GM18951 (cell line): Measurements from ENCODE around the gene ZNF710.

Experiments used
- POLR2A ChIP-seq: IDR thresholded peaks from 4 replicates; pipeline ENCODE4 v1.6.1; 2011; ENCODE audit warnings: mild to moderate bottlenecking; ENCODE audit not compliant: insufficient read length, insufficient read depth; ENCODE audit errors: extremely low read depth
- in situ Hi-C: fragments of 300-500 bp; cut with MboI; formaldehyde crosslinking; loops from one replicate; pipeline ENCODE4 v1.12.0; 2022; ENCODE audit warnings: low sequenced_read_pairs, mixed read lengths, inconsistent platforms; ENCODE audit not compliant: unreplicated experiment

ZNF710 gene

GRCh38 chr15:89978914-89979313, 22.2 kb upstream of the ZNF710 start:
- in situ Hi-C loops: no loop called here
- TF ChIP-seq POLR2A: no peak

- in situ Hi-C loops: no loop called here
- no peak for TF ChIP-seq POLR2A
Measured at GRCh38 chr15:89980896-89981295, 20.2 kb upstream of the ZNF710 start.

DNA sequence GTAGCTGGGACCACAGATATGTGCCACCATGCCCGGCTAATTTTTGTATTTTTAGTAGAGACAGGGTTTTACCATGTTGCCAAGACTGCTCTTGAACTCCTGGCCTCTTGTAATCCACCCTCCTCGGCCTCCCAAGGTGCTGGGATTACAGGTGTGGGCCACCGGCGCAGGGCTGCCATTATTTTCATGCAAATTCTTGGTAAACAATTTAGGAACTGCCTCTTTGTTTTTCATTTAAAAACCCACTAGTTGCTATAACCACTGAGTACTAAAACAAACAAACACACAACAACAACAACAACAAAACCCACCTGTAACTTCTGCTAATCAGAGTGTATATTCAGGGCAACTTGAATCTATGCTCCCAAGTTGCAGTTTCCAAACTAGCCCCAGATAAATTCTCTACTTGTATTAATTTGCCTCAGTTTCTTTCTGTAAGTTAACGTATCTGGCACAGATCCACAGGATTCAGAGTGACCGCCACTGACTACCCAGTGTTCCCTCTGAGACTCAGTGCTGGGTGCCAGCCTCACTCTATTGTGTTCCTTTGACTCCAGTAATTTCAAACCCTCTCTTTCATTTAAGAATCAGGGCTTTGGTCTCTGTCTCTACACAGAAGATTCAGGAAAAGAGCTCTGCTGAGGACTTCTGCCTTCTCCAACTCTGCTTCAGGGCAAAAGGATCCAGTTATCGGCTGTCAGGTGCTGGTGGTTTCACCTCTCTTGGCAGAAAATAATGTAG, 18.6 kb upstream of the ZNF710 start:
- TF ChIP-seq POLR2A: no peak
- in situ Hi-C loops: no loop called here

DNA sequence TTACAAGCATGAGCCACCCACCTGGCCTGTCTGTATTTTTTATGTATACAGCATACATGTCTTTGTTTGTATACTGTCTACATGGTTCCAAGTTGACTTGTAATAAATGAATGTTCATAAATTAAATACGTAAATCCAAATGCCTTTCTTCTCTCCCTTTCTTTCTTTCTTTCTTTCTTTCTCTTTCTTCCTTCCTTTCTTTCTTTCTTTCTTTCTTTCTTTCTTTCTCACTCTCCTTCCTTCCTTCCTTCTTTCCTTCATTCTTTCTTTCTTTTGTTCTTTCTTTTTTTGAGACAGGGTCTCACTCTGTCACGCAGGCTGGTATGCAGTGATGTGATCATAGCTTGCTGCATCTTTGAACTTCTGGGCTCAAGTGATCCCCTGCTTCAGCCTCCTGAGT, 17.1 kb upstream of the ZNF710 start:
- in situ Hi-C loops: no loop called here
- TF ChIP-seq POLR2A: no peak

- in situ Hi-C loops: no loop called here
- no peak for TF ChIP-seq POLR2A
Measured at GRCh38 chr15:89984421-89985010, 16.6 kb upstream of the ZNF710 start.

DNA sequence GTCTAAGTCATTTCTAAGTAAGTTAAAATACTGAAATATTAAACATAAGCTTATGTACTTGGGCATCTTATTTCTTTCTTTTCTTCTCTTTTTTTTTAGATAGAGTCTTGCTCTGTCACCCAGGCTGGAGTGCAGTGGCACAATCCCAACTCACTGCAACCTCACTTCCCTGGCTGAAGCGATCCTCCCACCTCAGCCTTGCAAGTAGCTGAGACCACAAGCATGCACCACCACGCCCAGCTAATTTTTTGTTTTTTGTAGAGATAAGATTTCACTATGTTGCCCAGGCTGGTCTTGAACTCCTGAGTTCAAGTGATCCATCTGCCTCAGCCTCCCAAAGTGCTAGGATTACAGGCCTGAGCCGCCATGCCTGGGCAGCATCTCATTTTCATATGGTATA, 16.0 kb upstream of the ZNF710 start:
- TF ChIP-seq POLR2A: no peak
- in situ Hi-C loops: no loop called here

- in situ Hi-C loops: no loop called here
Measured at GRCh38 chr15:89991312-89991711, 9.8 kb upstream of the ZNF710 start.

GRCh38 chr15:89993349-89993748, 7.8 kb upstream of the ZNF710 start:
- TF ChIP-seq POLR2A: no peak

More at GRCh38 chr15:89991312-89991711, 9.8 kb upstream of the ZNF710 start:
- no peak for TF ChIP-seq POLR2A

DNA sequence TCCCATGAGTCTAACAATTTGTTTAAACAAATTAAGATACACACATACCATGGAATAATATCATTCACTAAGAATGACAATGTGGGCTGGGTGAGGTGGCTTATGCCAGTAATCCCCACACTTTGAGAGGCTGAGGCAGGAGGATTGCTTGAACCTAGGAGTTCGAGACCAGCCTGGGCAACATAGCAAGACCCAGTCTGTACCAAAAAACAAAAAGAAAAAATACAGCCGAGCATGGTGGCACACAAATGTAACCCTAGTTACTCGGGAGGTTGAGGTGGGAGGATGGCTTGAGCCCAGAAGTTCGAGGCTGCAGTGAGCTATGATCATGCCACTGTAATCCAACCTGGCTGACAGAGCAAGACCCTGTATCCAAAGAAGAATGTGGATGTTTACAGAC, 4.0 kb upstream of the ZNF710 start:
- TF ChIP-seq POLR2A: no peak
- in situ Hi-C loops: no loop called here

More at GRCh38 chr15:89993349-89993748, 7.8 kb upstream of the ZNF710 start:
- in situ Hi-C loops: no loop called here

- in situ Hi-C loops: no loop called here
- no peak for TF ChIP-seq POLR2A
Measured at GRCh38 chr15:89998141-89998661, 2.9 kb upstream of the ZNF710 start.

- in situ Hi-C loops: no loop called here
- TF ChIP-seq POLR2A: no peak
Measured at GRCh38 chr15:89998923-89999675, 2.0 kb upstream of the ZNF710 start.

GRCh38 chr15:89999676-90000185, 1.4 kb upstream of the ZNF710 start:
- in situ Hi-C loops: no loop called here
- TF ChIP-seq POLR2A: no peak
